NB4 (cell line): ENCODE results near the gene RNU6-1.

ENCODE experiments used
- DNase-seq: peaks from one replicate; pipeline ENCODE4 v3.0.0; 2010; ENCODE audit warnings: low read depth
- H3K4me3 ChIP-seq: one replicate; pipeline ENCODE4 v1.5.1; 2011; ENCODE audit warnings: mild to moderate bottlenecking, low read depth, low read length, moderate library complexity
- MYC ChIP-seq: IDR thresholded peaks from 2 replicates; pipeline ENCODE4 v1.6.1; 2011; ENCODE audit warnings: low read depth, low read length
- POLR2A ChIP-seq: IDR thresholded peaks from 2 replicates; pipeline ENCODE4 v1.6.1; 2011; ENCODE audit warnings: mild to moderate bottlenecking; ENCODE audit not compliant: insufficient read length; ENCODE audit errors: extremely low read depth
- TF ChIP-seq, protein P1 (sequence below): IDR thresholded peaks from 2 replicates; pipeline ENCODE4 v1.6.1; 2011; ENCODE audit warnings: low read depth, low read length
- TF ChIP-seq, protein P2 (sequence below): IDR thresholded peaks from one replicate; pipeline ENCODE4 v1.5.1; 2012; ENCODE audit warnings: low read depth, low read length

The RNU6-1 gene

DNA sequence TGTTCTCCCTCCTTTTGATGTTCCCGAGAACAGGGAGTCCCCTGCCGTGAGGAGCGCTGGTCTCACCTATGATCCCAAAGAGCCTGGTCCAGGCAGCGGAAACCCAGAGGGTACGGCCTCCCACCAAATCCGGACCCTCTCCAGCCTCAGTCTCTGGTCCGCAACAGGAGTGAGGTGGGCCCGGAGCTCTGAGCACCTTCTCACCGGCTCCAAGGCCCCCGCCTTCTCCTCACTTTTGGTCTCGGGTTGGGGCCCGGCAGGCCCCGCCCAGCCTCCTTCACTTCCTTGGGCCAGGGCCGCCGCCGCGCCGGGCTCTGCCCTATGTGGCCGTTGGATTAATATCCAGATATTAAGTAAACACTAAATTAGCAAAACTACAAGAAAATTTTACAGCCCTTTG lies 20.2 kb downstream of the RNU6-1 start:
- DNase-seq = no peak
- TF ChIP-seq, protein P1, sequence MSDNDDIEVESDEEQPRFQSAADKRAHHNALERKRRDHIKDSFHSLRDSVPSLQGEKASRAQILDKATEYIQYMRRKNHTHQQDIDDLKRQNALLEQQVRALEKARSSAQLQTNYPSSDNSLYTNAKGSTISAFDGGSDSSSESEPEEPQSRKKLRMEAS = no peak
- TF ChIP-seq, protein P2, sequence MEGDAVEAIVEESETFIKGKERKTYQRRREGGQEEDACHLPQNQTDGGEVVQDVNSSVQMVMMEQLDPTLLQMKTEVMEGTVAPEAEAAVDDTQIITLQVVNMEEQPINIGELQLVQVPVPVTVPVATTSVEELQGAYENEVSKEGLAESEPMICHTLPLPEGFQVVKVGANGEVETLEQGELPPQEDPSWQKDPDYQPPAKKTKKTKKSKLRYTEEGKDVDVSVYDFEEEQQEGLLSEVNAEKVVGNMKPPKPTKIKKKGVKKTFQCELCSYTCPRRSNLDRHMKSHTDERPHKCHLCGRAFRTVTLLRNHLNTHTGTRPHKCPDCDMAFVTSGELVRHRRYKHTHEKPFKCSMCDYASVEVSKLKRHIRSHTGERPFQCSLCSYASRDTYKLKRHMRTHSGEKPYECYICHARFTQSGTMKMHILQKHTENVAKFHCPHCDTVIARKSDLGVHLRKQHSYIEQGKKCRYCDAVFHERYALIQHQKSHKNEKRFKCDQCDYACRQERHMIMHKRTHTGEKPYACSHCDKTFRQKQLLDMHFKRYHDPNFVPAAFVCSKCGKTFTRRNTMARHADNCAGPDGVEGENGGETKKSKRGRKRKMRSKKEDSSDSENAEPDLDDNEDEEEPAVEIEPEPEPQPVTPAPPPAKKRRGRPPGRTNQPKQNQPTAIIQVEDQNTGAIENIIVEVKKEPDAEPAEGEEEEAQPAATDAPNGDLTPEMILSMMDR = no peak
- TF ChIP-seq MYC = no peak
- TF ChIP-seq POLR2A = no peak
- H3K4me3 ChIP-seq = no peak overlapping the region

DNA sequence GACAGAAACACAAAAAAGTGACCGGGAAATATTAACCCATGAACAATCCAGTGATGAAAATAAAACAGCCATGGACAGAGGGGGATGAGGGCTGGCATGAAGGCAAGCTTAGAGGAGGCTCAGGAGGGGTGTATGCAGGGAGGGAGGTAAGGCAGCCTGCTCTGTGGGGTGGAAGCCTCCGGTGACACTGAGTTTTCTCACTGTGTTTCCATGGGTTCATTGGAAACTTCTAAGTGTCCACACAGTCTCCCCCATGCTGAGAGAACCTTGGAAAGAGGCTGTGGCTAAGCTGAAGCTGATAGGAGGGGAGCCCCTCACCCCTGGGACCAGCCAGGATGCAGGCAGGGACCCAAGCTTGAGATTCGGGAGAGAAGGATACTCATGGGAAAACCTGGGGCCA lies 21.4 kb downstream of the RNU6-1 start:
- no peak for DNase-seq
- H3K4me3 ChIP-seq = no peak overlapping the region
- TF ChIP-seq, protein P1 = no peak
- TF ChIP-seq POLR2A = no peak
- TF ChIP-seq MYC = no peak
- TF ChIP-seq, protein P2 = no peak

DNA sequence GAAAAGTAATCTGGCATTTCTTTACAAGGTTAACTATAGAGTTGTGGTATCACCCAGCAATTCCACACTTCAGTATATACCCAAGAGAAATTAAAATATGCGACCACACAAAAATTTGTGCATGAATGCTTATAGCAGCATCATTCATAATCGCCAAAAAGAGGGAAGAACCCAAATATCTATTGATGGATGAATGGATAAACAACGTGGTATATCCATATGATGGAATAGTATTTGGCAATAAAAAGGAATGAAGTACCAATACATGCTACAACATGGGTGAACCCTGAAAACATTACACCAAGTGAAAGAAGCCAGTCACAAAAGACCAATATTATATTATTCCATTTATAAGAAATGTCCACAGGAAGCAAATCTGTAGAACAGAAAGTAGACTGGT lies 23.2 kb downstream of the RNU6-1 start:
- TF ChIP-seq, protein P1 = no peak
- TF ChIP-seq POLR2A (no peak), MYC (no peak)
- TF ChIP-seq, protein P2 = no peak

DNA sequence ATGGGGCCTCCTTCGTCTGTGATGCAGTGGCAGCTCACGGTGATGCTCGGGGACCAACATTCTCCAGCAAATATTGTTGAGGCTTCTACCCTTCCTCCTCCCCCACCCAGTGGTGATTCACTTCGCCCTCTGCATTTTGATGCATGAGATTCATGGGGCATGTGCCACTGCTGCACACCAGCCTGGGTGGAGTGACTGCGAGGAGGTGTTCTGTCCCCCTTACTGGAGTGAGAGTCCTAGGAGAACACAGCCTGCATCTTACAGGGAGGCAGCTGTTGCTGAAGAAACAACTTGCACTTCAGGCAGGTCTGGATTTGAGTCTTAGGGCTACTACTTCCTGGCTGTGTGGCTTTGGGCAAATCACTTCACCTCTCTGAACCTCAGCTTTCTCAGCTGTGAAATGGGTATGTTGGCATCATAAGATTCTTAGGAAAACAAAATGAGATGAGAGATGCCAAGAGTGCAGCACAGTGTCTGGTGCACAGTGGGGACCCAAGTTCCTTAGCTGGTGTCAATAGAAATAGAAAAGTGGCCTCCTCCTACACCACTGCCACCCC lies 24.7 kb downstream of the RNU6-1 start:
- no peak overlapping the region for H3K4me3 ChIP-seq
- TF ChIP-seq MYC (no peak), POLR2A (no peak)
- TF ChIP-seq, protein P2 = no peak
- TF ChIP-seq, protein P1 = no peak
- no peak for DNase-seq

More for the DNA sequence above, 23.2 kb downstream of the RNU6-1 start:
- no peak for DNase-seq
- H3K4me3 ChIP-seq = no peak overlapping the region

DNA sequence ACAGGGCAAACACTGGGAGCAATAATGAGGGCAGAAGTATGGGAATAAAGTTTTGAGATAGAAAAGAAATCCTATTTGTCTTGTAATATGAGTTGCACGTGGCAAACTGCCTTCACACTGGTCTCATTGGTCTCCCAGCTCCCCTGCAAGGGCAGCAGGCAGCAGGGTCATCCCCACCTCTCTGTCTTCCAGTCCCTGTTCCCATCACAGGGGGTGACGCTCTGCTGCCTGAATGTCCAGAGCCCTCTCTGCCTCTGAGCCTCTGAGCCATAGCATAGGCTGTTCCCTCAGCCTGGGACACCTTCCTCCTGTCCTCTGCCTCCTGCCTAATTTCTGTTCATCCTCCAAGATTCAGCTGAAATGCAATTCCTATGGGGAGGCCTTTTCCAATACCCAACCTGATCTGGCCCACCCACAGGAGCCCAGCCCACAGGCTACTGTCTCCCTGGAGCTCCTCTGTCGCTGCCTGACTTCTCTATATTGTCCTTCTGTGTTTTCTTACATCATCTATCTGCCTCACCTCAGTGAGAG lies 26.7 kb downstream of the RNU6-1 start:
- no peak overlapping the region for H3K4me3 ChIP-seq
- TF ChIP-seq MYC = no peak
- TF ChIP-seq, protein P2 = no peak
- no peak for TF ChIP-seq POLR2A
- TF ChIP-seq, protein P1 = no peak
- DNase-seq = no peak
